SK-N-SH (cell line): Measurements from ENCODE around the gene TRAFD1. TPM values are rescaled to one million over a fixed set of nuclear protein-coding genes. Genes with fewer than 3 reads are reported as not detected.
A peak's percentile ranks its signal among the peaks of the same experiment; 100 is the strongest.

Experiments used
- CTCF ChIA-PET: fragments of 300-600, 350-600 bp; formaldehyde crosslinking; extraction: SDS; loops from one replicate; lab custom pipeline; 2021; lab: Yijun Ruan, JAX
- POLR2A ChIA-PET: fragments of 350-600 bp; sonication (Branson Sonifier 250); formaldehyde crosslinking; extraction: SDS; loops from one replicate; lab custom pipeline; 2020; ENCODE audit warnings: antibody characterized with exemption, inconsistent platforms; lab: Yijun Ruan, JAX
- DNase-seq: peaks from one replicate; pipeline ENCODE4 v3.0.0; 2012
- H2AFZ ChIP-seq: fragments of 200-600 bp; sonication (generic); 2 replicates; pipeline ENCODE4 v1.8.1; 2016; ENCODE audit warnings: antibody characterized with exemption, mild to moderate bottlenecking, low read depth
- H3F3A ChIP-seq: fragments of 200-600 bp; sonication (generic); replicated peaks from 2 replicates; pipeline ENCODE3; 2016; ENCODE audit warnings: antibody characterized with exemption, mild to moderate bottlenecking; ENCODE audit not compliant: insufficient read depth
- H3K27ac ChIP-seq, 2 experiments: fragments of 200-500 bp in 1 of 2; fragments of 200-600 bp in 1 of 2; sonication (Bioruptor generic) in 1 of 2; sonication (generic), shearing (Covaris generic) in 1 of 2; 2 replicates each; pipeline versions ENCODE4 v1.5.1 to v1.6.1; 2014 to 2016; ENCODE audit warnings: low read depth in 2 of 2, inconsistent platforms in 1 of 2, low read length in 1 of 2, mild to moderate bottlenecking in 1 of 2, mixed read lengths in 1 of 2
- H3K27me3 ChIP-seq: fragments of 200-600 bp; sonication (generic), shearing (Covaris generic); 2 replicates; pipeline ENCODE4 v1.6.1; 2016; ENCODE audit warnings: mixed run types; ENCODE audit not compliant: insufficient read depth
- H3K36me3 ChIP-seq, 2 experiments: fragments of 200-500 bp in 1 of 2; fragments of 200-600 bp in 1 of 2; sonication (Bioruptor generic) in 1 of 2; sonication (generic) in 1 of 2; replicated peaks in 1 of 2; 2 replicates each; pipeline versions ENCODE3 to v1.5.1; 2014 to 2016; ENCODE audit warnings: low read length in 1 of 2, mild to moderate bottlenecking in 1 of 2; ENCODE audit not compliant: insufficient read depth in 2 of 2, control insufficient read depth in 1 of 2
- H3K4me1 ChIP-seq, 2 experiments: fragments of 200-500 bp in 1 of 2; fragments of 200-600 bp in 1 of 2; sonication (Bioruptor generic) in 1 of 2; sonication (generic), shearing (Covaris generic) in 1 of 2; 2 replicates each; pipeline versions ENCODE4 v1.5.1 to v1.6.1; 2014 to 2016; ENCODE audit warnings: low read depth in 1 of 2, low read length in 1 of 2, mixed run types in 1 of 2; ENCODE audit not compliant: insufficient read depth in 2 of 2, control insufficient read depth in 1 of 2
- H3K4me2 ChIP-seq: fragments of 200-600 bp; sonication (generic), shearing (Covaris generic); 2 replicates; pipeline ENCODE4 v1.6.1; 2017; ENCODE audit warnings: mixed run types
- H3K4me3 ChIP-seq, 2 experiments: fragments of 200-500 bp in 1 of 2; fragments of 200-600 bp in 1 of 2; sonication (Bioruptor generic) in 1 of 2; sonication (generic), shearing (Covaris generic) in 1 of 2; 2 replicates each; pipeline versions ENCODE4 v1.5.1 to v1.8.1; 2014 to 2016; ENCODE audit warnings: low read depth in 2 of 2, inconsistent platforms in 1 of 2, low read length in 1 of 2, mild to moderate bottlenecking in 1 of 2, mixed read lengths in 1 of 2, moderate library complexity in 1 of 2
- H3K79me2 ChIP-seq: fragments of 200-600 bp; sonication (generic); 2 replicates; pipeline ENCODE4 v1.8.1; 2017; ENCODE audit warnings: mild to moderate bottlenecking; ENCODE audit not compliant: insufficient read depth
- H3K9ac ChIP-seq: fragments of 200-600 bp; sonication (generic); 2 replicates; pipeline ENCODE4 v1.6.1; 2017; ENCODE audit warnings: mixed run types
- H3K9me2 ChIP-seq: fragments of 200-600 bp; sonication (generic); 2 replicates; pipeline ENCODE4 v1.6.1; 2017; ENCODE audit warnings: mixed run types
- H3K9me3 ChIP-seq: fragments of 200-600 bp; sonication (generic); 2 replicates; pipeline ENCODE4 v1.6.1; 2017; ENCODE audit warnings: mixed run types, mild to moderate bottlenecking, moderate library complexity
- H4K20me1 ChIP-seq: fragments of 200-600 bp; sonication (generic); 2 replicates; pipeline ENCODE4 v1.6.1; 2017; ENCODE audit warnings: mild to moderate bottlenecking, mixed run types; ENCODE audit not compliant: insufficient read depth
- CHD2 ChIP-seq: fragments of 150-350 bp; IDR thresholded peaks from 2 replicates; pipeline ENCODE4 v1.6.1; 2018; ENCODE audit warnings: low read length; ENCODE audit not compliant: partially characterized antibody
- ELF1 ChIP-seq: IDR thresholded peaks from 2 replicates; pipeline ENCODE4 v1.4.0; 2012
- EP300 ChIP-seq, 2 experiments: IDR thresholded peaks; 2 replicates each; pipeline versions ENCODE4 v1.4.0 to v1.6.1; 2012; ENCODE audit warnings: borderline replicate concordance in 1 of 2, low read depth in 1 of 2, low read length in 1 of 2
- FOXM1 ChIP-seq: IDR thresholded peaks from 2 replicates; pipeline ENCODE4 v1.4.0; 2012; ENCODE audit warnings: low read depth, mild to moderate bottlenecking
- GATA2 ChIP-seq: sonication (generic); formaldehyde crosslinking; IDR thresholded peaks from 2 replicates; pipeline ENCODE4 v1.5.0; 2020; ENCODE audit warnings: mild to moderate bottlenecking, missing genetic modification reagents
- MAX ChIP-seq: IDR thresholded peaks from 2 replicates; pipeline ENCODE4 v1.4.0; 2012; ENCODE audit warnings: low read depth
- NRF1 ChIP-seq: IDR thresholded peaks from 2 replicates; pipeline ENCODE4 v1.6.1; 2012; ENCODE audit warnings: low read depth, mild to moderate bottlenecking, low read length
- POLR2AphosphoS5 ChIP-seq: IDR thresholded peaks from 2 replicates; pipeline ENCODE4 v1.6.1; 2012; ENCODE audit warnings: low read depth, low read length
- RAD21 ChIP-seq: IDR thresholded peaks from 2 replicates; pipeline ENCODE4 v1.6.1; 2012; ENCODE audit warnings: mild to moderate bottlenecking, low read length
- RCOR1 ChIP-seq: fragments of 150-350 bp; IDR thresholded peaks from 2 replicates; pipeline ENCODE4 v1.6.1; 2017; ENCODE audit warnings: antibody characterized with exemption, low read length
- SMC3 ChIP-seq: IDR thresholded peaks from 2 replicates; pipeline ENCODE4 v1.6.1; 2012; ENCODE audit warnings: low read depth, low read length, improper control_type of control experiment
- TCF12 ChIP-seq: IDR thresholded peaks from 2 replicates; pipeline ENCODE4 v1.4.0; 2012
- USF1 ChIP-seq: IDR thresholded peaks from 2 replicates; pipeline ENCODE4 v1.4.0; 2012; ENCODE audit warnings: low read depth, borderline replicate concordance
- WGBS: methylation state at CpG from one replicate; pipeline ENCODE4 v1.1.6; 2017; ENCODE audit warnings: low lambda C conversion rate; 5-methylcytosine and 5-hydroxymethylcytosine counted together
- polyA plus RNA-seq, 3 experiments: library from polyadenylated mRNA; depleted of rRNA; stranded (reverse); fragments of >200 nt; gene quantifications; 2 replicates each; pipeline ENCODE4 v1.2.3, GENCODE V29; 2012

TRAFD1 gene
- polyA plus RNA-seq, 1 of the 3 experiments (the other 2 are of a cell fraction): 12.4 TPM

GRCh38 chr12:112115259-112116045, 9.9 kb upstream of the TRAFD1 start:
- Histone ChIP-seq H3K36me3 (no peaks in the 10 kb centered on the region), H3K4me1 (peaks cover 10 to 12% of the 10 kb centered on the region in 2 experiments; a peak in 2 of 4 replicates)
- 87% methylated on average over 6 of the region's 6 CpGs for WGBS

GRCh38 chr12:112116232-112117060, 8.9 kb upstream of the TRAFD1 start:
- peaks cover 10 to 12% of the 10 kb centered on the region in 2 experiments; a peak in 2 of 4 replicates for H3K4me1 ChIP-seq
- no peaks in the 10 kb centered on the region for H3K27me3 ChIP-seq
- H4K20me1 ChIP-seq: no peaks in the 10 kb centered on the region
- H3K27ac ChIP-seq: peak overlapping the region; percentile 35 to 74
- H3K4me2 ChIP-seq: no peak overlapping the region
- peaks cover 11% of the 10 kb centered on the region for H3F3A ChIP-seq
- H2AFZ ChIP-seq: peak overlapping the region; percentile 99
- H3K9me3 ChIP-seq: no peaks in the 10 kb centered on the region
- no peaks in the 10 kb centered on the region for H3K79me2 ChIP-seq
- TF ChIP-seq GATA2 (CRISPR knock-in tag): no peak
- 0 out of 2 replicates have a peak, but pooled peaks have one; percentile 27 for TF ChIP-seq POLR2AphosphoS5
- 0 out of 2 replicates have a peak, but pooled peaks have one; percentile 7 for TF ChIP-seq RAD21
- DNase-seq: peak; percentile 82
- H3K9me2 ChIP-seq: no peaks in the 10 kb centered on the region
- ChIA-PET POLR2A (interaction anchor here (0.5 to 2.3 kb wide), 4 partner anchors 9 to 268 kb away, joined by 3 to 17 read pairs (median 7); partner anchors contain the start of gene TRAFD1), CTCF (no interaction called here)
- H3K9ac ChIP-seq: 0 out of 2 replicates have a peak overlapping the region, but pooled peaks have one; percentile 9
- 76% methylated on average over 6 of the region's 7 CpGs for WGBS
- no peak overlapping the region for H3K4me3 ChIP-seq
- H3K36me3 ChIP-seq: no peaks in the 10 kb centered on the region

More at GRCh38 chr12:112115259-112116045, 9.9 kb upstream of the TRAFD1 start:
- Histone ChIP-seq H3K4me2 (no peak overlapping the region), H3K9ac (no peak overlapping the region), H3K9me2 (no peaks in the 10 kb centered on the region), H2AFZ (0 out of 2 replicates have a peak overlapping the region, but pooled peaks have one; percentile 99), H3K27ac (no peak overlapping the region)
- TF ChIP-seq NRF1 (no peak), POLR2AphosphoS5 (no peak), FOXM1 (no peak), RCOR1 (no peak), EP300 (IDR thresholded peaks at IDR 0.05; ENCODE audit: borderline replicate concordance in 1 of 2, low read depth in 1 of 2, low read length in 1 of 2) (no peak), MAX (no peak), USF1 (no peak), CHD2 (no peak), ELF1 (no peak), RAD21 (no peak), TCF12 (no peak), SMC3 (no peak)
- TF ChIP-seq, all 33 proteins: peak for 0
- ChIA-PET CTCF (no interaction called here), POLR2A (interaction anchor here (2.3 kb wide), 1 partner anchor 8 kb away, joined by 11 read pairs; no protein-coding TSS in a partner anchor)
- Histone ChIP-seq H3K79me2 (no peaks in the 10 kb centered on the region), H4K20me1 (no peaks in the 10 kb centered on the region), H3K4me3 (no peak overlapping the region), H3K9me3 (no peaks in the 10 kb centered on the region), H3K27me3 (no peaks in the 10 kb centered on the region), H3F3A (peaks cover 12% of the 10 kb centered on the region)
- DNase-seq: no peak
